Bronchial epithelial cell (primary cell): Measurements from ENCODE around the gene LCNL1. TPM values are rescaled to one million over a fixed set of nuclear protein-coding genes. Genes with fewer than 3 reads are reported as not detected.

Experiments
- DNase-seq: peaks from one replicate; pipeline ENCODE4 v3.0.0-alpha.2; 2010; ENCODE audit warnings: low read depth
- FAIRE-seq: peaks from 2 replicates; lab custom pipeline; 2011; peaks lifted over from hg19 to GRCh38; lab: Jason Lieb, UNC
- H3K27me3 ChIP-seq: 2 replicates; pipeline ENCODE4 v1.5.1; 2011; ENCODE audit warnings: low read length; ENCODE audit not compliant: control insufficient read depth, insufficient read depth
- H3K36me3 ChIP-seq: 2 replicates; pipeline ENCODE4 v1.5.1; 2011; ENCODE audit warnings: low read length; ENCODE audit not compliant: control insufficient read depth, insufficient read depth
- H3K4me3 ChIP-seq: 2 replicates; pipeline ENCODE4 v1.5.1; 2011; ENCODE audit warnings: mild to moderate bottlenecking, low read depth, low read length, control low read depth
- CTCF ChIP-seq: IDR thresholded peaks from 2 replicates; pipeline ENCODE4 v1.5.1; 2011; ENCODE audit warnings: mild to moderate bottlenecking, moderate library complexity, low read length, control low read depth, inconsistent platforms; ENCODE audit not compliant: insufficient read depth, severe bottlenecking
- total RNA-seq: library from RNA; depleted of rRNA; stranded (reverse); fragments of >200 nt; gene quantifications from 2 replicates; pipeline ENCODE4 v1.2.1, GENCODE V29; 2014

The LCNL1 gene
- total RNA-seq, 1 donor from 2014 or later, result not detected

DNA sequence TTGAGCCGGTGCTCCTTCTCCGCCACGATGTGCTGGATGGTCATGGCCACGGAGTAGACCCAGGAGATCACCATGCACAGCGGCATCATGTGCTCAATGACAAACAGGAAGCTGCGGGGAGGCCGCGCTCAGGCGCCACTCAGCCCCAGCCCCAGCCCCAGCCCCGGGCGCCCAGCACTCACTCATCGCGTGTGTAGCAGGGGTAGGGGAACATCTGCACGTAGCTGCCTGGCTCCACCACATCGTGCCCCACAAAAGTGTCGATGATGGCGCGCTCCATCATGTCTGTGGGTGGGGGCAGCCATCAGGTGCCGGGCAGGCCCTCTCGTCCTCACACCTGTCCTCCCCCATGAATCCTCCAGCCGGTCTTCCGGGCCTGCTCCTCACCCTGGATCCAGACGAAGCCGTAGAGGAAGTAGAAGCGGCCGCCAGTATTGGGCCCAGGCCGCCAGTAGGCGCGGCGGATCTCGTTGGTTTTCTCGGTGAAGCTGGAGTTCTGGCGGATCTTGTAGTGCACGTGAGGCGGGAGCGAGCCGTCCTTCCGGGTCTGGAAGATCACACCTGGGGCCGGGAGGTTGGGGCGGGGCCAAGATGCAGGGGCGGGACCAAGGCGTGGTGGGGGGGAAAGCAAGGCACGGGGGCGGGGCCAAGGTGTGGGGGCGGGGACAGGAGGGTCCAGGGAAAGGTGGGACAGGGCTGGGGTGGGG lies 35.2 kb downstream of the LCNL1 start:
- no peak for TF ChIP-seq CTCF
- DNase-seq (no peak), FAIRE-seq (no peak)
- no peaks in the 10 kb centered on the region for H3K27me3 ChIP-seq
- H3K4me3 ChIP-seq, result no peak overlapping the region
- H3K36me3 ChIP-seq, result peaks cover 7% of the 10 kb centered on the region

DNA sequence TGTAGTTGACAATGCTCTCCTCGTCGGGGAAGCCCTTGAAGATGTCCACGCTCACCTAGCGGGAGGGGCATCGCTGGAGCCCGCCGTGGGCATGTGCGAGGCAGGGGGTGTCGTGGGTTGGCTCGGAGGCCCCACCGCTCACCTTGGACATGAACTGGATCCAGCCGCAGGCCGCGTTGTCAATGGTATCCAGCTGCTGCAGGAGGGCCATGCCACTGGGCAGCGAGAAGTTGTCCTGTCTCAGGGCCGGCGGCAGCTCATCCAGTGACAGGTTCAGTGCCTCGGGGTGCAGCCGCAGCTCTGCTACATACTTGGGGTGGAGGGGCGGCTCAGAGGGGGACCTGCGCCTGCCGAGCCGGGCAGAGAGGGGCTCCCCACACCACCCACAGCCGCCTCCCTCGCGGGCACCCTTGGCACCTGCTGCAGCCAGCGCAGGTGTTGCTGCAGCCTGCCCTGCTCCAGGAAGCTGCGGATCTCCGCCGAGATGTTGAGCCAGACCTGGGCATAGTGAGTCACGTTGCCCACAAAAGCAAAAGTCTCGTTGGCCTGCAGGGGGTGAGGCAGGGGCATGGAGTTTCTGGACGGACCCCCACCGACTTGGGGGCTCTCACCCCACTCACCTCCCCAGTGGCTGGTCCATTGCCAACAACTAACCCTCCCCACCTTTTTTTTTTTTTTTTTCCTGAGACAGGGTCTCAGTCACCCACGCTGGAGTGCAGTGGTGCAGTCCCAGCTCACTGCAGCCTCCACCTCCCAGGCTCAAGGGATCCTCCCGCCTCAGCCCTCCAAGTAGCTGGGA lies 36.2 kb downstream of the LCNL1 start:
- DNase-seq, result no peak
- FAIRE-seq, result no peak
- Histone ChIP-seq H3K4me3 (no peak overlapping the region), H3K36me3 (peaks cover 7% of the 10 kb centered on the region), H3K27me3 (no peaks in the 10 kb centered on the region)
- no peak for TF ChIP-seq CTCF

DNA sequence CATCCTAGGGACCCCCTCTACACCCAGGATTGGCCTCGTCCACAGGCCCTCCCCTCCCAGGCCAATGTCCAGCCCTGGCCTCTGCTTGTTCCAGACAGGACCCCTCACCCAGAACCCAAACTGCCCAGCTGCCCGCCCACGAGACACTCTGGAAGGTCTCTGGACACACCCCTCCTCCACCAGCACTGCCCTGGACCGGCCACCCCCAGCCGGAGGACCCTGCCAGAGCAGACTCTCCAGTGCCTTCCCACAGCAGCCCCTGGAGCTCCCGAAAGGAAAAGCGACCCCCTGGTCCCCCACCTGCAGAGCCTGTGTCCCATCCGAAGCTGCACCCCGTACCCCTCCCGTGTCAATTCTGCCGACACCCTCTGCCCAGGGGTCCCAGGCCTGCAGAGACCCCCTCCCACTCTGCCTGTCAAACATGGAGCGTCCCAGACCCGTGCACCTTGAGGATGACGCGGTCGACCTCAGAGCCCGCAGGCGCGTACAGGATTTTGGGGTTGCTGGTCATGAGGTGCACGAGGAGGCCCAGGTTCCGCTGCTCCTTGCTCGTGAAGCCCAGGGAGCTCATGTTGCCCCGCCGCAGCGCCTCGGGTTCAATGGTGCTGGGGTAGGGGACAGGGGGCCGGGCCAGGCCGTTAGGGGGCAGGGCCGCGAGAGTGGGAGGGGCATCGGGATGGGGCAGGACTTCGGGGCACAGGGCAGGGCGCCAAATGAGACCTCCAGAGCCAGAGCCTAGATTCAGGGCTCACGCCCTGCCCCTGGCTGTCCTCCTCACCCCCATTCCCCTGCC lies 37.3 kb downstream of the LCNL1 start:
- no peaks in the 10 kb centered on the region for H3K27me3 ChIP-seq
- peaks cover 3% of the 10 kb centered on the region for H3K36me3 ChIP-seq
- DNase-seq (no peak), FAIRE-seq (no peak)
- no peak overlapping the region for H3K4me3 ChIP-seq
- no peak for TF ChIP-seq CTCF

DNA sequence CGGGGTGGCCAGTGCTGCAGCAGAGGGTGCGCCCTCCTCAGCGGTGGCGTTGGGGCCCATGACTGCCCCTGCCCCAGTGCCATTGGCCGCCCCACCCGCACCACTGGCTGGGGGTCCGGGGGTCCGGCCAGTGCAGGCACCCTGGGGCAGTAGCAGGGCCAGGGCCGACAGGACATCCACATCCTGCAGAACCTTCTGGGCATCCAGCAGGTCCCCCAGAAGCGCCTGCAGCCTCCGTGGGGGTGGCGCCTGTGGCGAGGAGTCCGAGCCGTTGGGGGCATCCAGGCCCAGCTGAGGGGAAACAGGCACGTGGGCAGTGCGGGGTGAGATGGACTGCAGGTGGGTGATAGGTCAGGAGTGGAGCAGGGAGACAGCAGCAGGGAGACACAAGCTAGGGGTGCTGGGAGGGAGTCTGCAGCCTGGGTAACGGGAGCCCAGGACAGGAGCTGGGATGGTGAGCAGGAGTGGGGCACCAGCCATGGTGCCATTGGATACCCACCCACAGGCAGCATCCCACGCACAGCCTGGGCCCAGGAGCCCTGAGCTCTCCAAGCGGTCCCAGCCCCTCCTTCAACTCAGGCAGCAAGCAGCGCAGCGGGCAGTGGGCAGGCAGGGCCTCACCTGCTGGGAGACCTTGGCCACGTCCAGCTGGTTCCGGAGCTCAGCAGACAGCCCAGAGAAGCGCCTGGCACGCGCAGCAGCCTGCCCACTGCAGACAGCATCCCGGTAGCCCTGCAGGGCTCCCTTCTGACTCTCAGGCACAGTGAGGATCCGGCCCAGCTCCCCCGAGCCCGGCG lies 38.2 kb downstream of the LCNL1 start:
- no peak for FAIRE-seq
- H3K27me3 ChIP-seq, result no peaks in the 10 kb centered on the region

More for the DNA sequence above, 38.2 kb downstream of the LCNL1 start:
- TF ChIP-seq CTCF, result no peak
- Histone ChIP-seq H3K4me3 (no peak overlapping the region), H3K36me3 (peaks cover 2% of the 10 kb centered on the region)
- no peak for DNase-seq
